NOMO-1 (cell line): ENCODE measurements around the gene LTA4H.
"Not testable (repeated sequence)": the region's sequence is repeated elsewhere in the genome, so short reads cannot be mapped to it uniquely, and the experiment has no call there.

Experiments
- DNase-seq, 2 experiments: peaks; one replicate each; lab custom pipeline; 2025; ENCODE audit not compliant: unreplicated experiment in 2 of 2; lab: John Stamatoyannopoulos, UW

The LTA4H gene

GRCh38 chr12:95995238-95996031, 40.0 kb downstream of the LTA4H start:
- peak in 1 of 2 experiments; percentile 46 for DNase-seq

GRCh38 chr12:95994476-95994875, 40.9 kb downstream of the LTA4H start:
- no peak for DNase-seq

- no peak for DNase-seq
Measured at GRCh38 chr12:95993907-95994306, 41.5 kb downstream of the LTA4H start.

DNA sequence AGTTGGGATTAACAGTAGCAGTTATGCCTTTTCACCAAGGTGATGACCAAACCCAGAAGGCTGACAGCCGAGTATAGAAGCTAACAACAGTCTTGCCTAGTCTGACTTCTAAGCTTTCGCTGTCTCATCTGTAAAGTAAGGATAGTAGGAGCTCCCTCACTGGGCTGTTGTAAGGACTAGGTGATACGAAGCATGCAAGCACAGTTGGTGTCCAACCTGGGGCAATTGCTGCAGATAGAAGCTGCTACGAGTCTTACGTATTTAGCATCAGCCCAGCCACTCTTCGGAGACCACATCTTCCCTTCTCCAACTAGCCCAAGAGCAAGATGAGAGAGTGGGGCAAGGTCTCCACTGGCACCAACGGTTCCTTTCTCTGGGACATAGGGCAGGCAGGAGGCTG, 45.3 kb downstream of the LTA4H start:
- no peak for DNase-seq

GRCh38 chr12:95989504-95990123, 45.8 kb downstream of the LTA4H start:
- DNase-seq = no peak

DNA sequence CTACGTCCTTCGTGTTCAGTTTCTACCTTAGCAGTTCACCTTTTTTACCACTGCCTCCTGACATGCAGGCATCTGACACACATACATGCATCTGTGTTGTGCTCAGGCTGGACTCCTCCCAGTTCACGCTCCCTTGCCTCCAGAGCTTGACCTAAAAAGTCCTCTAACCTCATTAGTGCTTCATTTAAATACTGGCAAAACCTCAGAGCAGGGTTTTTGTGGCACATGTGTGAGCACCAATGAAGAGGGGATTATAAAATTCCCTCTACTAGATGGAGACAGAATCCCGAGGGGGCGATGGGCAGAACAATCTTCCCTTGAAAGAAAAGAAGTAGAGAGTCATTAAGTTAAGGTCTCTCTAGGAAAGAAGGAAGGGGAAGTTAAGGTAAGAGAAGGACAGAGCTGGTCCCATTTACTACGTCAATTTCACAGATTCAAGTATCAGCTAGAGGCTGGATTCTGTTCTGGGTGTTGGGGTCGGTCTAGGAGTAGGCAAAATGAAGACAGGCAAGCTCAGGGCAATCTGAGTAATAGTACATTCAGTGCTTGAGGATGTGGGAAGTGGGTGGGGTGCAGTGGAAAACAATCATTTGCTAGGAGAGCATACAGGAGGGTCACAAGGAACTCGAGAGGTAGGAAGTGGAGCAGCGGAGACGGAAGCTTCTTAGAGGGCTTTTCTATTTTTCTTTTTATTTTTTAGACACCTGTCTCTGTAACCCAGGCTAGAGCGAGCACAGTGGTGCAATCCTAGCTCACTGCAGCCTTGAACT, 46.7 kb downstream of the LTA4H start:
- no peak for DNase-seq

DNA sequence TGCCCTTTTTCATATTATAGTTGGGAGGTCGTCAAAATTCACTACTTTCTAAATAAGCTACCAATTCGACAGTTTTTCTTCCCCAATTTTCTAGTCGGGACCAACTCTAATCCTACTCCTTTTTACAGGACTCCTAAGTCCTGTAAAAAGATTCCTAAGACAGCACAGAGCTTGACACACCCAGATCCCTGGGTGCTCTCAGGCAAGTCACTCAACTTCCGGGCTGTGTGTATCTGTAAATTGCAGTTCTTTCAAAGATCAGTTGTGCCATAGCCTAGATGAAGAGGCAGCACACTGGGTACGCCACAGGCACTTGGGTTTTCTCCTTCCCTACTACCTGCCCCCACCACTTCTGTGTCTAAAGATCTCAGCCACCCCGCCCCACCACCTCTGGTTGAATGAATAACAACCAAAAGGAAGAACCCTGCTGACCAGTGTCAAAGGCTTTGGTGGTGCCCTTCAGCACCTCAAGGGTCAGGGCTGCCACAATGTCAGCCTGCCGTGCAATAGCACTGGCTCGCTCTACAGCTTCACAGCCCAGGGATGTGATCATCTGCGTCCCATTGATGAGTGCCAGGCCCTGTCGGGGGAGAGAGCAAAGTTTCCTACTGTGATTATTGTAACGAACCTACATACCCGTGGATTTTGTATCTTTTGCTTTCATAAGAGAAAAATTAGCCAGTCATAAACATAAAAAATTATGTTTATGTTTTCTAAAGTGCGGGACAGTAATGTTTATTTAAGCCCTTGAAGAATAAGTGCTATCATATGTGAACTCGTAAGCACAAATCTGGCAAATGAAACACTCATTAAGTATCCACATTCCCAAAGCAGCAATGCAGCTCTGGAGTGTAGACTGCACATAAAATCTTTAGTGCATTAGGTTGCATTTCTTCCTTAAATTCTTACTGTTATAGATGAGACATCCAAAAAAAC, 48.5 kb downstream of the LTA4H start:
- DNase-seq = no peak

DNA sequence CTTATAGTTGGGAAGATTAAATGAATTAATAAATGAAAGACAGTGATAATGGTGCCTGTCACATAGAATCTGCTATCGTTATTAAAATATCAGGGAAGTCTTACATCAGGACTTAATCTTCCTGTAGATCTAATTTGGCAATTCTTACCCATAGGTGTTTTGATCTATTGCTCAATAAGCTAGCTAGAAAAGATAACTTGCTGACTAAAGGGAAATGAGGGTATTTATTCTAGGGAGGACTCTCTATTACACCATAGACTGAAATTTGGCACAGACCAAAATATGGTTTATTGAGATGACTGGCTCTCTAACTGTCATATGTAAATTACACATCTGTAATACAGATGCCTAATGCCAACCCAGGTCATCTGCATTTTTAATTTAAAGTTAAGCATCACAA, 50.7 kb downstream of the LTA4H start:
- no peak for DNase-seq

GRCh38 chr12:95982602-95983001, 52.8 kb downstream of the LTA4H start:
- DNase-seq = no peak

DNA sequence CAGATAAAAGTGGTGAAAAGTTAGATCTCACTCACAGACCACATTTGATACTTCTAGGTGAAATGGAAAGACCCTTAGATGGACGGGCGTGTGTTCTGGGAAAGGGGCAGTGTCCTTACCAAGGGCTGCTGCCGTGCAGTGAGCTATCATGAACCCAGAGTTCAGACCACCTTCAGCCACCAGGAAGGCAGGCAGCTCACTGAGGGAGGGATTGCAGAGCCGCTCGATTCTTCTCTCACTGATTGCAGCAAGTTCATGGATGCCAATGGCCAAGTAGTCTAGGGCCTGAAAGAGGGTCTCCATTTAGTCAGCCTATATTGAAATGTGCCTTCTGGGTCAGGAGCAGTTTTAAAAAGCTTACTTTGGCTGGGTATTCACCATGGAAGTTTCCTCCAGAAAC, 55.0 kb downstream of the LTA4H start:
- no peak for DNase-seq

GRCh38 chr12:95978774-95979173, 56.6 kb downstream of the LTA4H start:
- no peak for DNase-seq

DNA sequence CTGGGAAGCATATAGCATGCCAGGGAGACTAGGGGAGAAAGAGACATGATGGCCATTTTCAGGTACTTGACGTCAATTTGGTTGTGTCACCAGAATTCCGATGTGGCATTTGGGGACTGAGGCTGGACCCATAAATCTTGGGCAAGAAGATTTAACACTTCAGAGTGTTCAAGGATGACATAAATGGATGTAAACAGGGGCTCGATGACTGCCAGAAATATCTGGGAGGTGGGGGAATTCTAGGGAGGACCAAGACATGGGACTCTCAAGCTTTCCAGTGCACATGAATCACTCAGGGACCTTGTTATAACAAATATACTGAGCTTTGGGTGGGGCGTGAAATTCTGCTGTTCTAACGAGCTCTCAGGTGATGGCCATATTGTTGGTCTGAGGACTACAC, 57.0 kb downstream of the LTA4H start:
- DNase-seq = no peak

DNA sequence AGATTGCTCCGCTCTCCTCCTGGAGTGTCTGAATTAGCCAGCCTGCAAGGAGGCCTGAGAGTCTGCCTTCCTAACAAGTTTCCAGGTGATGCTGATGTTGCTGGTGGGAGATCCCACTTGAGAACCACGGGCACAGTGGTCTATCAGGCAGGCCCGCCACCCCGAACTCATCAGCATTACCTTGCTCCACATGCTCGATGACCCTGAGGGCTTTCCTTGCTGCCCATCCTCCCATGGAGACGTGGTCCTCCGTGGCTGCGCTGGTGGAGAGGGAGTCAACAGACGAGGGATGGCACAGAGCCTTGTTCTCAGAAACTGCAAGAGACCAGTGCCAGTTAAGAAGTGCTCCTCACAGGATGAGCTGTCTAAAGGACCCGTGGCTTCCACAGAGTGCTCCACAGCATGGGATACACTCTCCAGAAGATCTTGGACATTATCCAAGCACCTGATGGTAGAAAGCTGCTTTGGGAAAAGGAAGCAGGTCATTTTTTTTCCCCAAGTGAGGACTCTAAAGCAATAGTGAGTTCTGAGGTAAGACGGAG, 57.6 kb downstream of the LTA4H start:
- no peak for DNase-seq

GRCh38 chr12:95976416-95976832, 59.0 kb downstream of the LTA4H start:
- no peak for DNase-seq

DNA sequence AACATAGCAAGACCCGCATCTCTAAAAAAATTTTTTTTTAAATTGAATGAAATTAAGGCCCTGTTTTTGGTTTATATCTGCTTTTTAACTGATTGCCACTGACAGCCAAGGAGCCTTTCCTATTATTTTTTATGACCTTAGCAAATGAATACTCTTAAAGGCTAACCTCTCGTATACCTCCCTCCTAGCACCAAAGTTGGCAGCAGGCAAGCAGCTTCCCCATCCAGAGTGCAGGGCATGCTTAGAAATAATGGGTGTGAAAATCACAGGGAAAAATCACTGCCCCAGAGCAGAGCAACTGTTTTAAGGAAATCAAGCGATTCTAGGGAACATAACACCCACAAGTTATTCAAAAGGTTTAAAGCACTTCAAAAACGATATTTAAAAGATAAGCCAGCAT, 59.9 kb downstream of the LTA4H start:
- DNase-seq = no peak

GRCh38 chr12:95974358-95974757, 61.0 kb downstream of the LTA4H start:
- DNase-seq = no peak

DNA sequence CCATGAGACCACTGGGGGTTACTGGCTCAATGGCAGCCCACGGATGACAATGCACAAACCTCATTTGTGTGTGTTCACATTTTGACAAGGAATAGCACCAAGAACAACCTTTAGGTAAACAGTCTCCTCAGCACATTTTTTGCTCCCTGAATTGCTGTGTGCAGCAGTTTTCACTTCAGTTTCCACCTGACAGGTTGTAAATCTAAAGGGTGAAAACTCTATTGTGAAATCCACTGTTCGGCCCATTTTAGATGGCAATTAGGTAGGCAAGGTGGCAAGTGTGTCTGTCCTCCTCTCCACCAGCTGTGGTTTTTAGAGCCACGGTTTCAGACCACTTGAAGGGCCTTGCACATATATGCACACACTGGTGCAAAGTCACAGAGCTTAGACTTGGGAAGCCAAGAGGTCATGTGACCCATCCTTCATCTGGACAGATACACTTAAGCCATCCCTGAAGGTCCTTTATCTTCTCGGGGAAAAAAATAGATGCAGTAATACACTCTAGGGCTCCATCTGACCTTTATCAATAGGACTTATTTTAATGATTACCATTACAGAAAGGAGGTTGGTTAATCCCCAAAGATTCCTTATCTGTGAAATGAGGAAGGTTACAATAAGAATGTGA, 62.4 kb downstream of the LTA4H start:
- peak; percentile 46 to 56 for DNase-seq

DNA sequence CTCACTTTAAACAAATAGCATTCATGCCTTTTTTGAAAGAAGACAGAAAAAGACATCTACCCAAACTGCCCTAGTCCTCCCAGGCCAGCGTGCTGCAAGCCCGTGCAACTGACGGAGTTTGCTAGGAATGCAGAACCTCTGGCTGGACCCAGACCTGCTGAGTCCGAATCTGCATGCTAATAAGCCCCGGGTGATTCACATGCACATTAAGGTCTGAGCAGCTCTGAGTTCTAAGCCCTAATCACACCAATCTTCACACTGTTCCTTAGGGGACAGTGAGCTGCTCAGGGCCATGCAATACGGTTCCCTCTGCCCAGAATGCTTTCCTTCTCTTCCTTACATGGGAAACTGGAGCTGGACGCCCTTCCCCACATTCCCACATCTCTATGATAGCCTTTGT, 64.5 kb downstream of the LTA4H start:
- no peak for DNase-seq

GRCh38 chr12:95969116-95969515, 66.3 kb downstream of the LTA4H start:
- not testable (repeated sequence) for DNase-seq

- DNase-seq = no peak
Measured at GRCh38 chr12:95967301-95967700, 68.1 kb downstream of the LTA4H start.
